Stimulated activated naive CD8-positive, alpha-beta T cell treated with anti-CD3 and anti-CD28 coated beads, Interleukin-15, Interleukin-2, amounts not matched to agents 100 ng/mL and 50 ng/mL, for 24 hours (primary cell): ENCODE data around the gene ZNF526.

Source experiments
- H3K27ac Mint-ChIP-seq: one replicate; pipeline ENCODE4 v1.8.0; 2021; ENCODE audit warnings: mild to moderate bottlenecking, mixed read lengths
- H3K27me3 Mint-ChIP-seq: one replicate; pipeline ENCODE4 v1.8.0; 2021; ENCODE audit warnings: mixed read lengths
- H3K36me3 Mint-ChIP-seq: one replicate; pipeline ENCODE4 v1.8.0; 2021; ENCODE audit warnings: low read depth, mixed read lengths
- H3K4me1 Mint-ChIP-seq: one replicate; pipeline ENCODE4 v1.8.0; 2021; ENCODE audit warnings: low read depth, mixed read lengths
- H3K4me3 Mint-ChIP-seq: one replicate; pipeline ENCODE4 v1.8.0; 2021; ENCODE audit warnings: mild to moderate bottlenecking, mixed read lengths
- H3K9me3 Mint-ChIP-seq: one replicate; pipeline ENCODE4 v1.8.0; 2021; ENCODE audit warnings: mixed read lengths

ZNF526 gene

DNA sequence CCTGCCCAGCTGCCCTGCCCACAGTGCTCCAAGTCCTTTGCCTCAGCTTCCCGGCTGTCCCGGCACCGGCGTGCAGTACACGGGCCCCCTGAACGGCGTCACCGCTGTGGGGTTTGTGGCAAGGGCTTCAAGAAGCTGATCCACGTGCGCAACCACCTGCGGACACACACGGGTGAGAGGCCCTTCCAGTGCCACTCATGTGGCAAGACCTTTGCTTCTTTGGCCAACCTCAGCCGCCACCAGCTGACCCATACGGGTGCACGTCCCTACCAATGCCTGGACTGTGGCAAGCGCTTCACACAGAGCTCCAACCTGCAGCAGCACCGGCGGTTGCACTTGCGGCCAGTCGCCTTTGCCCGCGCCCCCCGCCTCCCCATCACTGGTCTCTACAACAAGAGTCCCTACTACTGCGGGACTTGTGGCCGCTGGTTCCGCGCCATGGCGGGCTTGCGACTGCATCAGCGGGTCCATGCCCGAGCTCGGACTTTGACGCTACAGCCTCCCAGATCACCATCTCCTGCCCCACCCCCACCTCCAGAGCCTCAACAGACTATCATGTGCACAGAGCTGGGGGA, 5.7 kb downstream of the ZNF526 start:
- Mint-ChIP-seq H3K27ac (no peak overlapping the region), H3K4me3 (no peak overlapping the region), H3K4me1 (peaks cover 19% of the 10 kb centered on the region), H3K27me3 (no peaks in the 10 kb centered on the region), H3K36me3 (peaks cover 48% of the 10 kb centered on the region), H3K9me3 (no peaks in the 10 kb centered on the region)

DNA sequence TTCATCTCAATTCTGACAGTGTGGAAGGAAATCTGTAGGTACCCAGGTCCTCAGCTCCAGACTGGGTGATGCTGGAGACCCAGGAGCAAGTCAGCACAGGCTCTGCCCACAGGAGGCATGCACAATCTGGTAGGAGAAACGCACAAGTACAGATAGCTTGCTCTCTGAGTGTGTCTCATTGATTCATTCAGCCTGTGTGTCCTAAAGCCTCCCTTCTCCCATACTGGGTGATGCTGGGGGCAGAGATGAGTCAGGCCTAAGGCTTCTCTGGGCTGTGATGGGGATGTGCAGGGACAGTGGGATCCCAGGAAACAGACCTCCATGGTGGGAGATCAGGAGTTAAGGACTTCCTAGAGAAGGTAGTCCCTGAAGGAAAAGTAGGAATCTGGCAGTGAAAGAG, 6.8 kb downstream of the ZNF526 start:
- Mint-ChIP-seq H3K4me1 (peaks cover 14% of the 10 kb centered on the region), H3K27me3 (no peaks in the 10 kb centered on the region), H3K9me3 (no peaks in the 10 kb centered on the region), H3K27ac (no peak overlapping the region), H3K36me3 (peaks cover 53% of the 10 kb centered on the region), H3K4me3 (no peak overlapping the region)

DNA sequence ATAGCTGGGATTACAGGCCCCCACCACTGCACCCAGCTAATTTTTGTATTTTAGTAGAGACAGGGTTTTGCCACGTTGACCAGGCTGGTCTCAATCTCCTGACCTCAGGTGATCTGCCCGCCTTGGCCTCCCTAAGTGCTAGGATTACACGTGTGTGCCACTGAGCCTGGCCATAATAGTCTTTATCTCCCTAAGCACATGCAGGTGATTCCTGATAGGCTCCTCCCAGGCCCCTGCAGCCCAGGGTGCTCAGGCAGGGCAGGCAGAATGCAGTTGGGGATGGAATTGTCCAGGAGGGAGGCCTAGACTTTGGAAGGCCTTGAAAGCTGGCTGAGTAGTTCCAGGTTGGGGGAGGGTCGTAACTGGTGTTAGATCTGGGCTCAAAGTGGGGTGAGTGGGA, 8.5 kb downstream of the ZNF526 start:
- no peaks in the 10 kb centered on the region for H3K27me3 Mint-ChIP-seq
- H3K4me3 Mint-ChIP-seq, result no peak overlapping the region
- no peak overlapping the region for H3K27ac Mint-ChIP-seq
- peaks cover 3% of the 10 kb centered on the region for H3K4me1 Mint-ChIP-seq
- H3K9me3 Mint-ChIP-seq, result no peaks in the 10 kb centered on the region
- H3K36me3 Mint-ChIP-seq, result peaks cover 57% of the 10 kb centered on the region

DNA sequence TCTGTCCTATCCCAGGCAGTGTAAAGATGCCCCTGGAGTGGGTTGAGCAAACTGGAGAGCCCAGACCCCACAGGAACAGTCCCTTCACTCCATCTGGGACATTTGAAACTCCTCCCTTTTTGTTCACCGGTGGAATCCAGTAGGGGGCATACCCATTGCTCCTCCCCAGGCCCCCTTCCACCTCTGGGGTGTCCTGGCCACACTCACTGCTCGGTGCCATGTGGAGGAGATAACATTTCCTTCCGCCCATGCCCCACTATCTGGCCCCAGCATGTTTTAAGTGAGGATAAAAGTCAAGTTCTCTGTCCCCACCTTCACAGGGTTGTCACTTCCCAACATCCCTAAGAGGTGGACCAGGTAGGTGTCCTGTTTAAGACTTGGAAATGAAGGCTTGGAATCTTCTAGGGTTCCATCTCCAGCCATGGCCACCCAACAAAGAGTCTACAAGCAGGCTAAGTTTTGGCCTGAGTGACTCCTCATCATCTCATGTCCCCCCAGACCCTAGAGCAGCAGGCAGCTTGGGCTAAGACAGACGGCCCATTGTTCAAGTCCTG, 9.3 kb downstream of the ZNF526 start:
- peak overlapping the region; percentile 63 for H3K27ac Mint-ChIP-seq
- no peak overlapping the region for H3K4me3 Mint-ChIP-seq
- peaks cover 57% of the 10 kb centered on the region for H3K36me3 Mint-ChIP-seq
- peaks cover 3% of the 10 kb centered on the region for H3K4me1 Mint-ChIP-seq
- H3K27me3 Mint-ChIP-seq, result no peaks in the 10 kb centered on the region
- H3K9me3 Mint-ChIP-seq, result no peaks in the 10 kb centered on the region

DNA sequence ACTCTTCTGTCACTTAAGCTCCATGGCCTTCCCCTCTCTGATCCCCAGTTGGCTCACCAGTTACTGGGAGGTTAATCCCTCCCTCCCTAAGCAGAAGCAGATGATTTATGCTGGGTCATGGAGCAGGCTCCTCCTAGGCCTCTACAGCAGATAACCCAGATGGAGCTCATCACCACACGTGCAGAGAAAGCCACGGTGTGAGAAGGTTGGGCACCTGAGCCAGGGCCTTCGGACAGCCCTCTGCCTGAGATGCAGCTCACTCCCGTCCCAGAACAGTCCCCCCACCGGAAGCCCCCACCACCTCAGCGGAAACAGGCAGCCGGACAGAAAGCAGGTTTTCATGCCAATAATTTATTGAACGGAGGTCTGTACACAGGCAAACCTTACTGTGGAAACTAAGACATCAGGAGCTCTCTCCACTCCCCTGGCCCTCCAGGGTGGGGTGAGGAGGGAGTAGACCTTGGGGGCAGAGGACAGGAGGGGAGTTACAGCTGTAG, 9.8 kb downstream of the ZNF526 start:
- Mint-ChIP-seq H3K4me3 (no peak overlapping the region), H3K36me3 (peaks cover 52% of the 10 kb centered on the region), H3K27ac (peak overlapping the region; percentile 63), H3K4me1 (peaks cover under 1% of the 10 kb centered on the region), H3K27me3 (no peaks in the 10 kb centered on the region), H3K9me3 (no peaks in the 10 kb centered on the region)

DNA sequence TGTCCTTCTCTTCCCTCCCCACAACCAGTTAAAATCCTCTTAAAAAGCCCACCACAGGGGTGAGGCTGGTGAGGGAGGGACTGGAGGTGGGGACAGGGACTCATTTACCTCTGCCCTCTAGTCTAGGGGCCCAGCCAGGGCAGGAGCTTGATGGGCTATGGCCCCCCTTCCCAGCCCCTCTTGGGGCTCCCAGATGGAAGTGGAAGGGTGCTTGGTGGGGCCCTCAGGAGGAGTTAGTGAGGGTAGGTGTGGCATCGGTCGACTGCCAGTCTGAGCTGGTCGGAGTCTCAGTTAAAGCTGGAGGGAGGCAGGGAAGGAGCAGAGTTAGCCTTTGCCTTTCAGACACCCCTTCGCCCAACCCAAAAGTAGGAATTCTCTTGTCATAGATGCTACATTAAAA, 10.5 kb downstream of the ZNF526 start:
- H3K27ac Mint-ChIP-seq, result no peak overlapping the region
- no peaks in the 10 kb centered on the region for H3K9me3 Mint-ChIP-seq
- no peaks in the 10 kb centered on the region for H3K27me3 Mint-ChIP-seq
- peaks cover 56% of the 10 kb centered on the region for H3K36me3 Mint-ChIP-seq
- H3K4me3 Mint-ChIP-seq, result no peak overlapping the region
- H3K4me1 Mint-ChIP-seq, result no peaks in the 10 kb centered on the region

DNA sequence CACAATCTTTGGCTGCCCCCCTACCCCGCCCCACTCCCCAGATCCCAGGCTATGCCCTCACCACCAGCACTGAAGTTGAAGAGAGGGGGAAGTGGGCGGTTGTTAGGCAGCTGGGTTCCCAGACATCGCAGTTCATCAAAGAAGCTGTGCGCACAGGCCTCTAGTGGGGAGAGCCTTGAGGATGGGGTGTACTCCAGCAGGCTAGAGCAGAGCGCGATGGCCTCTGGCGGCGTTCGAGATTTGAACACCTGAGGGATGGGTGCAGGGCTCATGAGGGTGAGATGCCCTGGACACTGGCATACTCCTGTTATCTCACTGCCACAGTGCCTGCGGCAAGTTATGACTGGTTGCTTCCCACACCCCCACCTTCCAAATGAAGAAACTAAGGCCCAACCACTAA, 12.3 kb downstream of the ZNF526 start:
- Mint-ChIP-seq H3K36me3 (peaks cover 57% of the 10 kb centered on the region), H3K27me3 (no peaks in the 10 kb centered on the region), H3K27ac (no peak overlapping the region), H3K4me1 (no peaks in the 10 kb centered on the region), H3K9me3 (no peaks in the 10 kb centered on the region), H3K4me3 (no peak overlapping the region)

DNA sequence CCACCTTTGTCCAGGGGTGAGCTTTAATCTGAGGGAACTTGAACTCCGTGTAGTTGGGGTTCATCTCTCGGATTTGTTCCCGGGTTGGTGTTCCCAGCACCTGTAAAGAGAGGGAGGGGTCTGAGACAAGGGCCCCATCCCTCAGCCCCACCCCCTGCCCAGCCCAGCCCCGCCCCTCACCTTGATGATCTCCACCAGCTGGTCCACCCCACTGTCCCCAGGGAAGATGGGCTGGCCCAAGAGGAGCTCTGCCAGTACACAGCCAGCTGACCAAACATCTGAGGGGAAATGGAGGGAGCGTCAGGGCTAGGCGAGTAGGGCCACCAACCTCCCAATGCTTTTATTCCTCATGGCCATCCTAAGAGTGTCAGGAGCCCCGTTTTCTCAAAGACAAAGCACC, 13.0 kb downstream of the ZNF526 start:
- Mint-ChIP-seq H3K36me3 (peaks cover 54% of the 10 kb centered on the region), H3K27ac (peak overlapping the region; percentile 52), H3K27me3 (no peaks in the 10 kb centered on the region), H3K4me1 (no peaks in the 10 kb centered on the region), H3K9me3 (no peaks in the 10 kb centered on the region), H3K4me3 (no peak overlapping the region)

DNA sequence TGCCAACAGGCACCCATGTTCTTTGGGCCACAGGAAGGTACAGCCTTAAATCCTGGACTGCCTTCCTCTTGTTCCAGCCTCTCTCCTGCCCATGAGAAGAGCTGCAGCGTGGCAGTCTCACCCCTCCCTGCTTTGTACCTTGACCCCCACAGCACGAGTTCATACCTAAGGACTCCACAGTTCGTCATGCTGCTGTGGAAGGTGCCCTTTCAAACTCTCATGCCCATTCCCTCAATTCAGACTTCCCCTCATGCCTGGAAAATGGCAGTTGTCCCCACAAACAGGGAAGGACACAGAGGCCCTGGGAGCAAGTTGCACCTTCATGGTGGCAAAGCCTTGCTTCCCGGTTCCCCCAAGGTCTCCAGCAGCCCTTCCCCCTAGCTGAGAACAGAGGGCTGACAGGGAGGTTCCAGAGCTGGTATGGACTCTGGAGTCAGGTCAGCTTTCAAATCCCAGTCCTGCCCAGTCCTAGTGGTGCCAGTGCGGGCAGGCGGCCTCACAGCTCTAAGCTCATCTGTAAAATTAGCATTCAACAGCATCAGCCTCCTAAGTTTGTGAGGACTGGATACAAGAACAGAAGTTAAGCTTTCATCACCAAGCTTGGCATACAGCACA, 13.7 kb downstream of the ZNF526 start:
- H3K27ac Mint-ChIP-seq, result peak overlapping the region; percentile 52
- H3K4me3 Mint-ChIP-seq, result no peak overlapping the region
- H3K27me3 Mint-ChIP-seq, result no peaks in the 10 kb centered on the region
- no peaks in the 10 kb centered on the region for H3K4me1 Mint-ChIP-seq
- peaks cover 51% of the 10 kb centered on the region for H3K36me3 Mint-ChIP-seq
- no peaks in the 10 kb centered on the region for H3K9me3 Mint-ChIP-seq

DNA sequence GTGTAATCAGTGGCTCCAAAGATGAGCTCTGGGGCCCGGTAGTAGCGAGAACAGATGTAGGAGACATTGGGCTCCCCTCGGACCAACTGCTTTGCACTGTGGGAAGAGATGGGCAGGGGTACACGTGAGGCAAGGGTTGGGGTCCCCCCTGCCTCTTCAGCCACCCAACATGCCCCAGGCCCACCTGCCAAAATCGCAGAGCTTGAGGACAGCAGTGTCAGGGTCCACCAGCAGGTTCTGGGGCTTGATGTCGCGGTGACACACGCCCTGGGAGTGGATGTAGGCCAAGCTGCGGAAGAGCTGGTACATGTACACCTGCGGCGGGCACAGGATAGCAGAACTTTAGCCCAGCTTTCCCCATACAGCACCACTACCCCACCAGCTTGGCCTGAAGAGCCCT, 14.3 kb downstream of the ZNF526 start:
- Mint-ChIP-seq H3K27me3 (no peaks in the 10 kb centered on the region), H3K27ac (peak overlapping the region; percentile 26), H3K9me3 (no peaks in the 10 kb centered on the region), H3K4me1 (peaks cover 5% of the 10 kb centered on the region), H3K4me3 (no peak overlapping the region), H3K36me3 (peaks cover 53% of the 10 kb centered on the region)

DNA sequence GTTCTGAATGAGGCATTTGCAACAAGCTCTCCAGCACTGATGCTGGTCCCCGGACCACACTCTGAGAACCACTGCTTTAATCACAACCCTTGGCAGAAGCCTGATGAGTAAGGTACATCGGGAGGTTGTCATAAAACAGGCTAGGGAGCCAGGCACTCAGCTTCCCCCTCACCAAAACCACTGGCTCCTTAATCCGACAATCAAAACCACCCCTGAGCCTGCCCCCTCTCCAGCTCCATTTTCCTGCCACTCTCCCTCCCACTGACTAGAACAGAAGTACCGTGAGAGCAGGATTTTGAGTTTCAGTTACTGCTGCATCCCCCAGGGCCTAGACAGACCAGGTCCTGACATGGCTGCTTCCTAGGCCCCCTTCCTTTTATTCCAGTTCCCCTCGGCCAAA, 15.1 kb downstream of the ZNF526 start:
- Mint-ChIP-seq H3K9me3 (no peaks in the 10 kb centered on the region), H3K27ac (peak overlapping the region; percentile 36), H3K4me3 (no peak overlapping the region), H3K4me1 (peaks cover 13% of the 10 kb centered on the region), H3K36me3 (peaks cover 61% of the 10 kb centered on the region), H3K27me3 (no peaks in the 10 kb centered on the region)

DNA sequence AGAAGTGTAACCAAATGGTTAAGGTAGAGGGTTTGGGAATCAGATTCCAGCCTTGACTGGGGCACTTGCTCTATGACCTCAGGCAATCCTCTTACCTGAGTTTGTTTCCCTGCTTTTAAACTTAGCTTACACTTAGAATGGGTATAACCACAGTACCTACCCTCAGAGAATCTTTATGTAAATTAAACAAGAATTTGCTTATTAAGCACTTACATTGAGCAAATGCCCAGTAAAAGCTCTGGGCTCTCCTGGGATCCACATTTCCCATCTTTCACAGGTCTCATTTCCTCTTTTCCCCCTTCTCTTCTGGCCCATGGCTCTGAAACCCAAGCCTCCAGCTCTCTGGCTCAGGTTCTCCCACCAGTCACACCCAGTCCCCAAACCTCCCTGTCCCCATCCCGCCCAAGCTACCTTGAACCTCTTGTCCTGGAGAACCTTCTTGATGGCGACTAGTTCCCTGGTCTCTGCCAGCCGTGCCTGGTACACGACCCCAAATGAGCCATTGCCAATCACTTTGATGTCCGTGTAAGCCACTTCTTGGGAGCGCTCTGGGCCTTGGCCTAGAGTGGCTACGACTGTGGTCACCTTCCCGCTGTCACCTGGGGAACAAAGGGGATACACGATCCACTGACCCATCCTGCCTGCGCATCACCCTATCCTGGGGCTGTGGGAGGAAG, 19.6 kb downstream of the ZNF526 start:
- H3K4me1 Mint-ChIP-seq, result peaks cover 37% of the 10 kb centered on the region
- no peaks in the 10 kb centered on the region for H3K9me3 Mint-ChIP-seq
- H3K27me3 Mint-ChIP-seq, result no peaks in the 10 kb centered on the region
- no peak overlapping the region for H3K4me3 Mint-ChIP-seq
- peaks cover 40% of the 10 kb centered on the region for H3K36me3 Mint-ChIP-seq
- peak overlapping the region; percentile 68 for H3K27ac Mint-ChIP-seq

DNA sequence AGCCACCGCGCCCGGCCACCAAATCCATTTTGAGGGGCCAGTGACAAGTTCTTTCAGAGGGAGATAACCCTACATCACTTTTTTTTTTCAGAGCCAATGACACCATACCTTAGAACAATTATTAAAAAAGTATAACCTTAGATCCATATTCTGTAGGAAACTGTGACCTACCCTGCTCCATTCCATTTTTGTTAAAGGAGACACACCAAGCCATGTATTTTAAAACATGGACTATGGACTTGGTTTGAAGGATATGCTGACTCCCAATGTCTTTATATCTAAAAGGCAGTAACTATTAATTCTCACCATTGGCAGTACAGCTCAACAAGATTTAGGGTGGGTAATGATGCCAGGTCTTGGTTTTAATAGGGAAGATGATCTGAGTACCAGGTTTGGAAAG, 21.2 kb downstream of the ZNF526 start:
- H3K4me3 Mint-ChIP-seq, result peak overlapping the region; percentile 89
- peaks cover 28% of the 10 kb centered on the region for H3K36me3 Mint-ChIP-seq
- H3K9me3 Mint-ChIP-seq, result no peaks in the 10 kb centered on the region
- H3K27ac Mint-ChIP-seq, result peak overlapping the region; percentile 89
- peaks cover 47% of the 10 kb centered on the region for H3K4me1 Mint-ChIP-seq
- H3K27me3 Mint-ChIP-seq, result no peaks in the 10 kb centered on the region

DNA sequence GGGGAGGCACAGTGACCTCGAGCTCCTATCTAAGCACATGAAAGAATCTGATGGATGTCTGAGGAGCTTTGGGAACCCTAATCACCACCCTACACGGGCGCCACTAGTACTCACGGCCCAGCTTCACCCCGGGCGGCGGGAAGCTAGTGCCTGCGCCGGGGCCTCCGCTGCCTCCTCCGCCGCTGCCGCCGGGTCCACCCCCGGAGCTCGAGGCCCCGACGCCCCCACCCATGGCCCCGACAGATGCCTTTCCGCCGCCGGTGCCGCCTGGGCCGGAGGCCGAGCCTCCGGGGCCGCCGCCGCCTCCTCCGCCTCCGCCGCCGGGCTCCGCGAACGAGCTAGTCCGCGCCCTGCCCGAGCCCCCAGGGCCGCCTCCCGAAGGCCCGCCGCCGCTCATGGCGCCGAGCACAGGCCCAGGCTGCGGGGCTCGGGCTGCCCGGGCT, 22.0 kb downstream of the ZNF526 start:
- peaks cover 55% of the 10 kb centered on the region for H3K4me1 Mint-ChIP-seq

More for the DNA sequence above, 22.0 kb downstream of the ZNF526 start:
- peak overlapping the region; percentile 89 for H3K27ac Mint-ChIP-seq
- H3K4me3 Mint-ChIP-seq, result peak overlapping the region; percentile 89
- no peaks in the 10 kb centered on the region for H3K27me3 Mint-ChIP-seq
- H3K9me3 Mint-ChIP-seq, result no peaks in the 10 kb centered on the region
- peaks cover 24% of the 10 kb centered on the region for H3K36me3 Mint-ChIP-seq
